ENCODE results near the gene MVB12A. TPM values are rescaled to one million over a fixed set of nuclear protein-coding genes. Genes with fewer than 3 reads are reported as not detected.

MVB12A gene
- total and polyA plus RNA-seq, 2 of the 4 experiments (the other 2 are of a cell fraction): 13.8 to 43.9 TPM

DNA sequence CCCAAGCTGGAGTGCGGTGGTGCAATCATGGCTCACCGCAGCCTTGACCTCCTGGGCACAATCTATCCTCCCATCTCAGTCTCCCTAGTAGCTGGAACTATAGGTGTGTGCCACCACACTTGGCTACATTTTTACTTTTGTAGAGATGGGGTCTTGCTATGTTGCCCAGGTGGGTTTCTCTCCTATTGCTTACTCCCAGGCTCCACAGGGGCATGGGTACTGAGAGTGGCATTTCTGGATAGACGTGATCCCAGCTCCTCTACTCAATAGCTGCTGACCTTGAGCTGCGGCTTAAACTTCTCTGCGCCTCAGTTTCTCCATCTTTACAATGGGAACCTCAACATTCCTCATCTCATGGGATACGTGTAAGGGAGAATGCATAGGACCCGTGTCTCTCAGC, 11.6 kb downstream of the MVB12A start:
- Histone ChIP-seq H3K9me3 (ENCODE audit: control insufficient read depth, insufficient read depth, low read length) (peaks cover 2% of the 10 kb centered on the region; the same call in 1 of the 2 replicates), H3K27me3 (ENCODE audit: control insufficient read depth, insufficient read depth, low read length) (no peaks in the 10 kb centered on the region), H3K9me1 (ENCODE audit: insufficient read depth, low read length) (no peaks in the 10 kb centered on the region), H4K20me1 (ENCODE audit: insufficient read depth, low read length) (no peaks in the 10 kb centered on the region), H3K4me3 (ENCODE audit: insufficient read depth, low read depth, low read length) (no peak overlapping the region), H3K36me3 (ENCODE audit: control insufficient read depth, insufficient read depth, low read length) (no peaks in the 10 kb centered on the region), H2BK5ac (ENCODE audit: low read depth, low read length, poor library complexity, severe bottlenecking) (no peak overlapping the region), H3K23ac (ENCODE audit: low read depth, low read length) (no peak overlapping the region), H2AK5ac (ENCODE audit: low read depth, low read length) (no peak overlapping the region), H3K4me1 (ENCODE audit: control insufficient read depth, insufficient read depth, low read length) (no peaks in the 10 kb centered on the region), H3K56ac (ENCODE audit: extremely low read depth, insufficient read depth, low read length) (no peak overlapping the region), H2BK15ac (ENCODE audit: low read depth, low read length) (no peak overlapping the region), H3K4me2 (ENCODE audit: low read depth, low read length) (no peak overlapping the region), H3K18ac (ENCODE audit: low read depth, low read length) (no peak overlapping the region), H4K91ac (ENCODE audit: insufficient read depth, low read depth, low read length) (no peak overlapping the region), H3K4ac (ENCODE audit: low read depth, low read length) (no peak overlapping the region), H4K8ac (ENCODE audit: low read depth in 2 of 2, low read length in 2 of 2) (no peak overlapping the region), H3K9ac (ENCODE audit: low read depth, low read length) (no peak overlapping the region), H4K5ac (ENCODE audit: low read depth, low read length) (no peak overlapping the region), H2BK120ac (ENCODE audit: low read depth, low read length) (no peak overlapping the region), H3K27ac (ENCODE audit: insufficient read depth, low read length) (no peak overlapping the region), H3K14ac (replicated peaks; ENCODE audit: low read depth, low read length) (no peak overlapping the region), H2AK9ac (replicated peaks; ENCODE audit: low read depth, low read length, poor library complexity) (no peak overlapping the region), H3K79me1 (ENCODE audit: low read depth in 1 of 2, low read length in 2 of 2) (no peaks in the 10 kb centered on the region), H2AFZ (replicated peaks; ENCODE audit: low read length, poor library complexity) (no peak overlapping the region), H2BK20ac (ENCODE audit: low read depth, low read length) (no peak overlapping the region)
- dilution Hi-C loops (cut with HindIII; ENCODE audit: low sequenced_read_pairs, unreplicated experiment) (no loop called here), intact Hi-C loops (cut with micrococcal nuclease) (no loop called here), in situ Hi-C loops (cut with MboI; ENCODE audit: low sequenced_read_pairs) (no loop called here)
- TF ChIP-seq CTCF (conservative IDR thresholded peaks at IDR 0.05; ENCODE audit: low read depth, low read length) (no peak), NFE2L2 (IDR thresholded peaks at IDR 0.05; ENCODE audit: low read depth, low read length) (no peak), RAD21 (IDR thresholded peaks at IDR 0.05; ENCODE audit: low read length) (no peak), FOS (IDR thresholded peaks at IDR 0.05; ENCODE audit: low read depth, low read length) (no peak), MAZ (IDR thresholded peaks at IDR 0.05; ENCODE audit: borderline replicate concordance, low read depth, low read length) (no peak), USF2 (IDR thresholded peaks at IDR 0.05; ENCODE audit: low read depth, low read length) (no peak), RCOR1 (IDR thresholded peaks at IDR 0.05; ENCODE audit: insufficient replicate concordance, low read length) (no peak), MXI1 (IDR thresholded peaks at IDR 0.05; ENCODE audit: borderline replicate concordance, low read depth, low read length) (no peak), BHLHE40 (IDR thresholded peaks at IDR 0.05; ENCODE audit: low read depth, low read length) (no peak), RFX5 (IDR thresholded peaks at IDR 0.05; ENCODE audit: low read depth, low read length) (no peak), SMC3 (IDR thresholded peaks at IDR 0.05; ENCODE audit: low read depth, low read length) (no peak), POLR2A (IDR thresholded peaks at IDR 0.05; ENCODE audit: low read depth, low read length) (no peak), ELK1 (IDR thresholded peaks at IDR 0.05; ENCODE audit: borderline replicate concordance, low read depth, low read length) (no peak), CHD1 (IDR thresholded peaks at IDR 0.05; ENCODE audit: low read depth, low read length) (no peak), CEBPB (IDR thresholded peaks at IDR 0.05; ENCODE audit: low read depth, low read length) (no peak), MAFK (IDR thresholded peaks at IDR 0.05; ENCODE audit: low read depth, low read length) (no peak)
- WGBS, 2 experiments (ENCODE audit: extremely low coverage in 2 of 2, insufficient read length in 1 of 2): 71% methylated on average over 3 of the region's 7 CpGs; no CpG with 5 or more reads in 1 of the 2 experiments
- BruUV-seq (replicated peaks): no TSS peak
- CTCF ChIA-PET: no interaction called here
- ATAC-seq (ENCODE audit: low read depth) (no peak), DNase-seq (no peak)
- POLR2A ChIA-PET (ENCODE audit: unreplicated experiment): no interaction called here
